PC-9 (cell line): Measurements from ENCODE around the gene PAX8. TPM values are rescaled to one million over a fixed set of nuclear protein-coding genes. Genes with fewer than 3 reads are reported as not detected.

ENCODE experiments used
- BruUV-seq: library from RNA; stranded (reverse); fragments of 400-500 nt; replicated peaks from 2 replicates; lab custom pipeline; 2021; lab: Mats Ljungman, UMichigan
- CTCF ChIA-PET: fragments of 300-600 bp; sonication (Branson Sonifier 250); formaldehyde crosslinking; loops from one replicate; lab custom pipeline; 2022; ENCODE audit warnings: antibody characterized with exemption; lab: Charles Lee
- POLR2A ChIA-PET: fragments of 300-600 bp; sonication (Branson Sonifier 250); formaldehyde crosslinking; loops from one replicate; lab custom pipeline; 2022; ENCODE audit warnings: antibody characterized with exemption; ENCODE audit not compliant: unreplicated experiment; lab: Charles Lee
- DNase-seq, 2 experiments: peaks; one replicate each; pipeline versions ENCODE4 v3.0.0 to v3.0.0-alpha.2; 2015 to 2022; ENCODE audit warnings: mixed read lengths in 1 of 2
- H2AFZ ChIP-seq: fragments of 200-600 bp; sonication (generic); 2 replicates; pipeline ENCODE4 v1.8.1; 2017; ENCODE audit warnings: antibody characterized with exemption
- H3F3A ChIP-seq: fragments of 200-600 bp; sonication (generic); 2 replicates; pipeline ENCODE4 v1.8.1; 2017; ENCODE audit warnings: antibody characterized with exemption, mild to moderate bottlenecking, low read depth; ENCODE audit not compliant: insufficient read depth
- H3K27ac ChIP-seq: fragments of 200-600 bp; sonication (generic); 2 replicates; pipeline ENCODE4 v1.6.1; 2016; ENCODE audit warnings: mixed run types
- H3K27me3 ChIP-seq: fragments of 200-600 bp; sonication (generic); 2 replicates; pipeline ENCODE4 v1.6.1; 2016; ENCODE audit warnings: low read depth, mixed run types; ENCODE audit not compliant: insufficient read depth
- H3K36me3 ChIP-seq: fragments of 200-600 bp; sonication (generic); 2 replicates; pipeline ENCODE4 v1.6.1; 2016; ENCODE audit warnings: low read depth, mixed run types
- H3K4me1 ChIP-seq: fragments of 200-600 bp; sonication (generic); replicated peaks from 2 replicates; pipeline ENCODE4 v1.6.1; 2016; ENCODE audit warnings: mixed run types; ENCODE audit not compliant: insufficient read depth
- H3K4me2 ChIP-seq: fragments of 200-600 bp; sonication (generic); 2 replicates; pipeline ENCODE4 v1.6.1; 2017; ENCODE audit warnings: mixed run types
- H3K4me3 ChIP-seq: fragments of 200-600 bp; sonication (generic); 2 replicates; pipeline ENCODE4 v1.6.1; 2016; ENCODE audit warnings: mixed run types
- H3K79me2 ChIP-seq: fragments of 200-600 bp; sonication (generic); 2 replicates; pipeline ENCODE4 v1.6.1; 2017; ENCODE audit warnings: low read depth, mixed run types
- H3K9me2 ChIP-seq: fragments of 200-600 bp; sonication (generic); 2 replicates; pipeline ENCODE4 v1.8.1; 2017; ENCODE audit warnings: mild to moderate bottlenecking; ENCODE audit not compliant: insufficient read depth
- H3K9me3 ChIP-seq: fragments of 200-600 bp; sonication (generic); 2 replicates; pipeline ENCODE4 v1.8.1; 2016; ENCODE audit warnings: low read depth; ENCODE audit not compliant: insufficient read depth
- H4K20me1 ChIP-seq: fragments of 200-600 bp; sonication (generic); 2 replicates; pipeline ENCODE4 v1.8.1; 2017; ENCODE audit not compliant: insufficient read depth
- CTCF ChIP-seq: fragments of 200-600 bp; sonication (generic); conservative IDR thresholded peaks from 2 replicates; pipeline ENCODE4 v1.6.1; 2017; ENCODE audit warnings: mixed run types, antibody characterized with exemption, mild to moderate bottlenecking, moderate library complexity
- EZH2 ChIP-seq: fragments of 200-600 bp; sonication (generic); IDR thresholded peaks from 2 replicates; pipeline ENCODE4 v1.8.0; 2017; ENCODE audit warnings: antibody characterized with exemption, low read depth
- intact Hi-C: fragments of 100-400 bp; cut with micrococcal nuclease; formaldehyde crosslinking; loops from one replicate; pipeline ENCODE4 v1.10.0; 2022; ENCODE audit not compliant: unreplicated experiment
- total RNA-seq: library from RNA; stranded (reverse); gene quantifications from 2 replicates; pipeline ENCODE4 v1.2.3, GENCODE V29; 2021

PAX8 gene
- total RNA-seq, 1 experiment from 2014 or later, result 5.8 TPM

- Histone ChIP-seq H3K4me2 (no peak overlapping the region), H3K4me1 (no peaks in the 10 kb centered on the region), H3K4me3 (no peak overlapping the region), H3K9me2 (no peaks in the 10 kb centered on the region), H3K36me3 (no peaks in the 10 kb centered on the region), H3K79me2 (peaks cover 3% of the 10 kb centered on the region; the same call in 1 of the 2 replicates), H3K27me3 (no peaks in the 10 kb centered on the region), H3F3A (0 out of 2 replicates have a peak, but pooled peaks cover 5% of the 10 kb centered on the region), H4K20me1 (no peaks in the 10 kb centered on the region), H3K27ac (no peak overlapping the region), H3K9me3 (no peaks in the 10 kb centered on the region), H2AFZ (no peak overlapping the region)
- ChIA-PET CTCF (no interaction called here), POLR2A (no interaction called here)
- no TSS peak for BruUV-seq
- intact Hi-C loops, result no loop called here
- no peak for DNase-seq
- no peak for TF ChIP-seq EZH2
- no peak for TF ChIP-seq CTCF
These were observed 109.1 kb downstream of the PAX8 start for GRCh38 chr2:113169586-113169985.

GRCh38 chr2:113169002-113169530 lies 109.7 kb downstream of the PAX8 start:
- intact Hi-C loops, result no loop called here
- Histone ChIP-seq H3K9me3 (no peaks in the 10 kb centered on the region), H3K27me3 (no peaks in the 10 kb centered on the region), H3F3A (0 out of 2 replicates have a peak, but pooled peaks cover 5% of the 10 kb centered on the region), H3K36me3 (no peaks in the 10 kb centered on the region), H4K20me1 (no peaks in the 10 kb centered on the region), H3K4me1 (no peaks in the 10 kb centered on the region), H3K4me2 (no peak overlapping the region), H3K9me2 (no peaks in the 10 kb centered on the region), H3K79me2 (peaks cover 8% of the 10 kb centered on the region), H3K4me3 (no peak overlapping the region), H3K27ac (no peak overlapping the region), H2AFZ (no peak overlapping the region)
- no peak for TF ChIP-seq EZH2
- no peak for TF ChIP-seq CTCF
- ChIA-PET CTCF (no interaction called here), POLR2A (no interaction called here)
- DNase-seq, result no peak
- no TSS peak for BruUV-seq

- no peaks in the 10 kb centered on the region for H4K20me1 ChIP-seq
- H3K9me3 ChIP-seq, result no peaks in the 10 kb centered on the region
- CTCF ChIA-PET, result no interaction called here
- no peaks in the 10 kb centered on the region for H3K27me3 ChIP-seq
- H3F3A ChIP-seq, result 0 out of 2 replicates have a peak, but pooled peaks cover 5% of the 10 kb centered on the region
- no peak overlapping the region for H3K4me3 ChIP-seq
- no peak for TF ChIP-seq CTCF
- no peak for TF ChIP-seq EZH2
- no peak overlapping the region for H3K27ac ChIP-seq
- H2AFZ ChIP-seq, result no peak overlapping the region
- H3K79me2 ChIP-seq, result peaks cover 12% of the 10 kb centered on the region
- no peak overlapping the region for H3K4me2 ChIP-seq
- intact Hi-C loops, result no loop called here
- no peaks in the 10 kb centered on the region for H3K9me2 ChIP-seq
- DNase-seq, result no peak
- no TSS peak for BruUV-seq
- H3K4me1 ChIP-seq, result no peaks in the 10 kb centered on the region
- POLR2A ChIA-PET, result no interaction called here
- no peaks in the 10 kb centered on the region for H3K36me3 ChIP-seq
These were observed 110.8 kb downstream of the PAX8 start for GRCh38 chr2:113167962-113168340.
